Liver (tissue), 9 donors: Measurements from ENCODE around the gene SLC25A34. TPM values are rescaled to one million over a fixed set of nuclear protein-coding genes. Genes with fewer than 3 reads are reported as not detected.

Experiments used
- DNase-seq: peaks from one replicate; pipeline ENCODE4 v3.0.0-alpha.2; 2017; ENCODE audit warnings: low spot score
- H3K27ac ChIP-seq, 2 donors: one replicate each; pipeline ENCODE4 v1.7.0; 2013; ENCODE audit warnings: inconsistent platforms in 2 of 2, low read length in 2 of 2, control low read depth in 1 of 2, low read depth in 1 of 2, mild to moderate bottlenecking in 1 of 2
- H3K27me3 ChIP-seq, 4 donors: one replicate each; pipeline versions ENCODE4 v1.6.1 to v1.7.0; 2013; ENCODE audit warnings: low read length in 3 of 4, inconsistent platforms in 1 of 4, mild to moderate bottlenecking in 1 of 4, moderate library complexity in 1 of 4; ENCODE audit not compliant: control insufficient read depth in 4 of 4, insufficient read depth in 4 of 4
- H3K36me3 ChIP-seq, 4 donors: one replicate each; pipeline versions ENCODE4 v1.6.1 to v1.7.0; 2013; ENCODE audit warnings: low read length in 3 of 4, mild to moderate bottlenecking in 3 of 4, low read depth in 1 of 4, moderate library complexity in 1 of 4; ENCODE audit not compliant: control insufficient read depth in 4 of 4, insufficient read depth in 3 of 4
- H3K4me1 ChIP-seq, 4 donors: one replicate each; pipeline versions ENCODE4 v1.6.1 to v1.7.0; 2013; ENCODE audit warnings: low read length in 3 of 4, mild to moderate bottlenecking in 3 of 4, moderate library complexity in 1 of 4; ENCODE audit not compliant: control insufficient read depth in 4 of 4, insufficient read depth in 4 of 4
- H3K4me3 ChIP-seq, 3 donors: one replicate each; pipeline versions ENCODE4 v1.6.1 to v1.7.0; 2013; ENCODE audit warnings: low read length in 3 of 3, control low read depth in 1 of 3, low read depth in 1 of 3, mild to moderate bottlenecking in 1 of 3
- H3K9ac ChIP-seq, 2 donors: one replicate each; pipeline ENCODE4 v1.7.0; 2013; ENCODE audit warnings: low read length in 2 of 2, mild to moderate bottlenecking in 2 of 2, moderate library complexity in 2 of 2, control low read depth in 1 of 2, low read depth in 1 of 2
- H3K9me3 ChIP-seq, 4 donors: one replicate each; pipeline versions ENCODE4 v1.6.1 to v1.7.0; 2013; ENCODE audit warnings: low read length in 3 of 4; ENCODE audit not compliant: control insufficient read depth in 4 of 4
- CTCF ChIP-seq: fragments of 150-350 bp; IDR thresholded peaks from 2 replicates; pipeline ENCODE4 v1.5.1; 2017; ENCODE audit warnings: improper control_type of control experiment, low read depth, low read length; ENCODE audit not compliant: missing input control
- FOXA2 ChIP-seq: IDR thresholded peaks from 2 replicates; pipeline ENCODE4 v1.6.1; 2016; ENCODE audit warnings: antibody characterized with exemption
- GABPA ChIP-seq, 2 donors: IDR thresholded peaks in 1 of 2; conservative IDR thresholded peaks in 1 of 2; 2 replicates each; pipeline ENCODE4 v1.6.1; 2016; ENCODE audit warnings: antibody characterized with exemption in 2 of 2, mild to moderate bottlenecking in 1 of 2, moderate library complexity in 1 of 2
- HNF4A ChIP-seq, 2 donors: conservative IDR thresholded peaks; 2 replicates each; pipeline ENCODE4 v1.6.1; 2016; ENCODE audit warnings: antibody characterized with exemption in 2 of 2, mild to moderate bottlenecking in 2 of 2
- HNF4G ChIP-seq: IDR thresholded peaks from 2 replicates; pipeline ENCODE4 v1.6.1; 2016; ENCODE audit warnings: antibody characterized with exemption
- JUND ChIP-seq, 2 donors: IDR thresholded peaks; 2 replicates each; pipeline ENCODE4 v1.6.1; 2016; ENCODE audit warnings: antibody characterized with exemption in 2 of 2
- NR2F2 ChIP-seq: IDR thresholded peaks from 2 replicates; pipeline ENCODE4 v1.6.1; 2016; ENCODE audit warnings: antibody characterized with exemption
- RAD21 ChIP-seq, 2 donors: IDR thresholded peaks; 2 replicates each; pipeline ENCODE4 v1.6.1; 2016; ENCODE audit warnings: antibody characterized with exemption in 2 of 2, mild to moderate bottlenecking in 2 of 2
- REST ChIP-seq: IDR thresholded peaks from 2 replicates; pipeline ENCODE4 v1.6.1; 2016; ENCODE audit warnings: antibody characterized with exemption, mild to moderate bottlenecking
- RXRA ChIP-seq, 2 donors: IDR thresholded peaks; 2 replicates each; pipeline ENCODE4 v1.6.1; 2017 to 2018; ENCODE audit warnings: antibody characterized with exemption in 2 of 2, mild to moderate bottlenecking in 1 of 2
- SP1 ChIP-seq: IDR thresholded peaks from 2 replicates; pipeline ENCODE4 v1.6.1; 2018; ENCODE audit warnings: antibody characterized with exemption, mild to moderate bottlenecking
- TAF1 ChIP-seq: conservative IDR thresholded peaks from 2 replicates; pipeline ENCODE4 v1.6.1; 2016; ENCODE audit warnings: antibody characterized with exemption, mild to moderate bottlenecking
- YY1 ChIP-seq: IDR thresholded peaks from 2 replicates; pipeline ENCODE4 v1.6.1; 2016; ENCODE audit warnings: antibody characterized with exemption, mild to moderate bottlenecking
- WGBS: extraction: QIAGEN DNeasy Blood & Tissue Kit; methylation state at CpG from one replicate; pipeline ENCODE4 v1.1.7; 2013; 5-methylcytosine and 5-hydroxymethylcytosine counted together
- polyA plus RNA-seq, 2 donors: library from polyadenylated mRNA; stranded (reverse) in 1 of 2; unstranded in 1 of 2; fragments of 200-250 nt in 1 of 2; fragments of >200 nt in 1 of 2; fragmentation: Nextera tagmentation in 1 of 2; extraction: Ambion mirVana in 1 of 2; gene quantifications; one replicate each; pipeline versions ENCODE4 v1.2.1 to v1.2.3, GENCODE V29; 2013 to 2015
- total RNA-seq, 2 donors: library from RNA; depleted of rRNA; stranded (reverse); fragments of >200 nt; gene quantifications; one replicate each; pipeline ENCODE4 v1.2.3, GENCODE V29; 2014
- TF ChIP-seq, protein P1 (sequence below): IDR thresholded peaks from 2 replicates; pipeline ENCODE4 v1.6.1; 2016; ENCODE audit warnings: antibody characterized with exemption
- donor health status: healthy.
- donor health status: healthy.
- donor health status: healthy.
- donor health status: healthy.
- donor health status: healthy.

SLC25A34 gene
- total and polyA plus RNA-seq, 4 donors: 0.79 to 7.3 (median 2.4) TPM

GRCh38 chr1:15720861-15721260, 15.2 kb upstream of the SLC25A34 start (continued):
- no peak for TF ChIP-seq REST
- TF ChIP-seq SP1: no peak
- no peak for TF ChIP-seq RAD21 (IDR thresholded peaks at IDR 0.05)
- no peak for TF ChIP-seq HNF4G
- no peak for TF ChIP-seq FOXA2
- no peak for TF ChIP-seq NR2F2
- no peak for TF ChIP-seq RXRA (IDR thresholded peaks at IDR 0.05)
- no peak for TF ChIP-seq YY1
- TF ChIP-seq, protein P1, sequence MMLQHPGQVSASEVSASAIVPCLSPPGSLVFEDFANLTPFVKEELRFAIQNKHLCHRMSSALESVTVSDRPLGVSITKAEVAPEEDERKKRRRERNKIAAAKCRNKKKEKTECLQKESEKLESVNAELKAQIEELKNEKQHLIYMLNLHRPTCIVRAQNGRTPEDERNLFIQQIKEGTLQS: no peak
- no peak for TF ChIP-seq TAF1
- no peak for TF ChIP-seq GABPA (IDR thresholded peaks at IDR 0.05 in 1 of 2, conservative IDR thresholded peaks at IDR 0.05 in 1 of 2)

- H3K9ac ChIP-seq: no peak overlapping the region
- H3K27me3 ChIP-seq: no peaks in the 10 kb centered on the region
- no peak for TF ChIP-seq GABPA (IDR thresholded peaks at IDR 0.05 in 1 of 2, conservative IDR thresholded peaks at IDR 0.05 in 1 of 2)
- no peak for TF ChIP-seq YY1
- TF ChIP-seq NR2F2: no peak
- no peak for TF ChIP-seq FOXA2
- TF ChIP-seq JUND (IDR thresholded peaks at IDR 0.05): no peak
- no peak for TF ChIP-seq HNF4A (conservative IDR thresholded peaks at IDR 0.05)
- TF ChIP-seq CTCF: no peak
- TF ChIP-seq REST: no peak
- DNase-seq: no peak
- no peak overlapping the region for H3K27ac ChIP-seq
- H3K4me1 ChIP-seq: peaks cover 0 to 16% (median 12%) of the 10 kb centered on the region in 4 donors
- WGBS: 96% methylated on average over 4 of the region's 4 CpGs
- no peaks in the 10 kb centered on the region for H3K9me3 ChIP-seq
- H3K36me3 ChIP-seq: peaks cover 4 to 34% (median 16%) of the 10 kb centered on the region in 4 donors
- H3K4me3 ChIP-seq: no peak overlapping the region
Observed at GRCh38 chr1:15722411-15722810, 13.6 kb upstream of the SLC25A34 start.
